ENCODE data around the gene RPRD1B.
A peak's percentile ranks its signal among the peaks of the same experiment; 100 is the strongest.

Gene RPRD1B

GRCh38 chr20:38067717-38068365, 34.3 kb downstream of the RPRD1B start:
- DNase-seq = peak; percentile 61
- Histone ChIP-seq H3K36me3 (peaks cover 90% of the 10 kb centered on the region), H3K4me3 (ENCODE audit: low read depth, low read length) (peak overlapping the region; percentile 30), H3K9me3 (peaks cover 3% of the 10 kb centered on the region; the same call in 1 of the 2 replicates), H3K4me1 (peaks cover 17% of the 10 kb centered on the region), H3K27me3 (no peaks in the 10 kb centered on the region)
- peak; percentile 29; the same call in 1 of the 2 replicates for TF ChIP-seq CTCF (IDR thresholded peaks at IDR 0.05; ENCODE audit: low read depth, low read length)

- Histone ChIP-seq H3K9me3 (peaks cover 7% of the 10 kb centered on the region), H3K4me1 (peaks cover 7% of the 10 kb centered on the region), H3K4me3 (ENCODE audit: low read depth, low read length) (no peak overlapping the region), H3K36me3 (peaks cover 91% of the 10 kb centered on the region), H3K27me3 (no peaks in the 10 kb centered on the region)
- no peak for TF ChIP-seq CTCF (IDR thresholded peaks at IDR 0.05; ENCODE audit: low read depth, low read length)
- DNase-seq = no peak
Observed at GRCh38 chr20:38072898-38073297, 39.4 kb downstream of the RPRD1B start.

- peak; percentile 72 for TF ChIP-seq CTCF (IDR thresholded peaks at IDR 0.05; ENCODE audit: low read depth, low read length)
- H3K4me1 ChIP-seq = peaks cover under 1% of the 10 kb centered on the region; the same call in 1 of the 2 replicates
- no peaks in the 10 kb centered on the region for H3K27me3 ChIP-seq
- H3K4me3 ChIP-seq (ENCODE audit: low read depth, low read length) = no peak overlapping the region
- peaks cover 7% of the 10 kb centered on the region for H3K9me3 ChIP-seq
- peaks cover 87% of the 10 kb centered on the region for H3K36me3 ChIP-seq
- DNase-seq = no peak
Observed at GRCh38 chr20:38073307-38074071, 39.9 kb downstream of the RPRD1B start.

GRCh38 chr20:38075161-38075998, 41.8 kb downstream of the RPRD1B start:
- Histone ChIP-seq H3K27me3 (no peaks in the 10 kb centered on the region), H3K9me3 (peaks cover 7% of the 10 kb centered on the region), H3K36me3 (peaks cover 73% of the 10 kb centered on the region), H3K4me3 (ENCODE audit: low read depth, low read length) (no peak overlapping the region), H3K4me1 (no peaks in the 10 kb centered on the region)
- no peak for DNase-seq
- no peak for TF ChIP-seq CTCF (IDR thresholded peaks at IDR 0.05; ENCODE audit: low read depth, low read length)

- Histone ChIP-seq H3K4me1 (no peaks in the 10 kb centered on the region), H3K27me3 (no peaks in the 10 kb centered on the region), H3K9me3 (peaks cover 4% of the 10 kb centered on the region), H3K4me3 (ENCODE audit: low read depth, low read length) (no peak overlapping the region), H3K36me3 (peaks cover 67% of the 10 kb centered on the region)
- no peak for DNase-seq
- TF ChIP-seq CTCF (IDR thresholded peaks at IDR 0.05; ENCODE audit: low read depth, low read length) = no peak
Observed at GRCh38 chr20:38076548-38076947, 43.0 kb downstream of the RPRD1B start.
